Upper lobe of right lung (tissue), 1 donor: ENCODE results near the gene SBF1. TPM values are rescaled to one million over a fixed set of nuclear protein-coding genes. Genes with fewer than 3 reads are reported as not detected.

ENCODE experiments used
- ATAC-seq: fragments of 200-7000 bp; cut with Tn5 transposase; one replicate; pipeline ENCODE4 v1.9.1; 2020; ENCODE audit warnings: mild to moderate bottlenecking, moderate library complexity
- DNase-seq: peaks from one replicate; pipeline ENCODE4 v3.0.0-alpha.2; 2020
- H3K27ac ChIP-seq: fragments of 200-600 bp; one replicate; pipeline ENCODE4 v1.8.0; 2022
- H3K27me3 ChIP-seq: fragments of 200-600 bp; one replicate; pipeline ENCODE4 v1.8.0; 2022; ENCODE audit warnings: mild to moderate bottlenecking
- H3K36me3 ChIP-seq: fragments of 200-600 bp; one replicate; pipeline ENCODE4 v1.8.0; 2022
- H3K4me1 ChIP-seq: fragments of 200-600 bp; one replicate; pipeline ENCODE4 v1.8.0; 2022
- H3K4me3 ChIP-seq: fragments of 200-600 bp; one replicate; pipeline ENCODE4 v1.8.0; 2022; ENCODE audit warnings: mild to moderate bottlenecking
- H3K9me3 ChIP-seq: fragments of 200-600 bp; one replicate; pipeline ENCODE4 v1.8.0; 2022
- intact Hi-C: fragments of 100-400 bp; cut with DNase I; formaldehyde crosslinking; loops from one replicate; pipeline ENCODE4 v1.11.0; 2022
- total RNA-seq: library from RNA; stranded (reverse); fragmentation: NEBNext Ultra II Directional; extraction: Animal tissue kit (Norgen Biotek cat#: 25700); gene quantifications from one replicate; pipeline ENCODE4 v1.2.1, GENCODE V29; 2021
- TF ChIP-seq, protein P1 (sequence below): fragments of 200-600 bp; IDR thresholded peaks from one replicate; pipeline ENCODE4 v1.8.0; 2022; ENCODE audit warnings: antibody characterized with exemption
- donor health status: DM: no; HTN: yes; CAD: no; lungs with severe emphysema.

SBF1 gene
- total RNA-seq, 1 donor from 2014 or later: 69.4 TPM

DNA sequence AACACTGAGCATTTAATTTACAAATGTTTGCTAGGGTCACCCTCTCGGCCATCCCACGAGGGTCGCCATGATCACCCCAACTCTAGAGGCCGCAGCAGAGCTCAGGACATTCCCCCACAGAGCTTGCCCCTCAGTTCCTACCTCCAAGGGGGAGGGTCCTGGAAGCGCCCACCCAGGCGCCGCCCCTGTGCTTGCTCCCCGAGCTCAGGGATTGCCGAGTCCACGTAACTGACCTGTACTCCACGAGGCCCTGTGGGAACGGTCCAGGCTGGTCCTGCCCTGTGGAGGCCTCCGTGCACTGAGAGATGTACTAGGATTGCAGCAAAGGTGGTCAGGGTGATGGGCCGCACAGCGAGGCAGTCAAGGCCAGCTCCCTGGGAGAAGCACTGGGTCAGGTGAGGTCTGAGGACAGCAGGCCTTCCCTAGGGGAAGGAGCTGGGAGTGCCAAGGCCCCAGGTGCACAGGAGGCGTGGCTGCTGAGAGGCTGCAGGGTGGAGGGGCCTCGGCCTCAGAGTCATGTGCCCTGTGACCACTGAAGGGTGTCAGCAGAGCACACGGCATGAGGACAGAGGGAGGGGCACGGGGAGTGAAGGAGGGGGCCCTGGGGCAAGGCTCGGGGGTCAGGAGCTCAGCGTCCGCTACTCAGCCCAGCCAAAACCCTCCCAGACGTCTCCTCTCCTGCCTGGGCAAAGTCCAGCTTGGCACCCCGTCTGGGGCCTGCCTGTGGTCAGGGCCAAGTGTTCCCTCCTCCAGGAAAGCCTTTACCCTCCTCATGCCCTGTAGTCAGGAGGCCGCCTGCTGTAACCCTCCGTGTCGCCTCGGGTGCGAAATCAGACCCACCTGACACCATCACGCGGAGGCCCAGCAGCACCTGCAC, 9.4 kb upstream of the SBF1 start:
- H3K36me3 ChIP-seq: no peaks in the 10 kb centered on the region
- intact Hi-C loops: no loop called here
- TF ChIP-seq, protein P1, sequence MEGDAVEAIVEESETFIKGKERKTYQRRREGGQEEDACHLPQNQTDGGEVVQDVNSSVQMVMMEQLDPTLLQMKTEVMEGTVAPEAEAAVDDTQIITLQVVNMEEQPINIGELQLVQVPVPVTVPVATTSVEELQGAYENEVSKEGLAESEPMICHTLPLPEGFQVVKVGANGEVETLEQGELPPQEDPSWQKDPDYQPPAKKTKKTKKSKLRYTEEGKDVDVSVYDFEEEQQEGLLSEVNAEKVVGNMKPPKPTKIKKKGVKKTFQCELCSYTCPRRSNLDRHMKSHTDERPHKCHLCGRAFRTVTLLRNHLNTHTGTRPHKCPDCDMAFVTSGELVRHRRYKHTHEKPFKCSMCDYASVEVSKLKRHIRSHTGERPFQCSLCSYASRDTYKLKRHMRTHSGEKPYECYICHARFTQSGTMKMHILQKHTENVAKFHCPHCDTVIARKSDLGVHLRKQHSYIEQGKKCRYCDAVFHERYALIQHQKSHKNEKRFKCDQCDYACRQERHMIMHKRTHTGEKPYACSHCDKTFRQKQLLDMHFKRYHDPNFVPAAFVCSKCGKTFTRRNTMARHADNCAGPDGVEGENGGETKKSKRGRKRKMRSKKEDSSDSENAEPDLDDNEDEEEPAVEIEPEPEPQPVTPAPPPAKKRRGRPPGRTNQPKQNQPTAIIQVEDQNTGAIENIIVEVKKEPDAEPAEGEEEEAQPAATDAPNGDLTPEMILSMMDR: no peak
- no peaks in the 10 kb centered on the region for H3K9me3 ChIP-seq
- peaks cover 6% of the 10 kb centered on the region for H3K4me1 ChIP-seq
- no peak overlapping the region for H3K27ac ChIP-seq
- H3K4me3 ChIP-seq: no peak overlapping the region
- peaks cover 31% of the 10 kb centered on the region for H3K27me3 ChIP-seq
- DNase-seq: peak; percentile 64
- peak; percentile 4 for ATAC-seq

DNA sequence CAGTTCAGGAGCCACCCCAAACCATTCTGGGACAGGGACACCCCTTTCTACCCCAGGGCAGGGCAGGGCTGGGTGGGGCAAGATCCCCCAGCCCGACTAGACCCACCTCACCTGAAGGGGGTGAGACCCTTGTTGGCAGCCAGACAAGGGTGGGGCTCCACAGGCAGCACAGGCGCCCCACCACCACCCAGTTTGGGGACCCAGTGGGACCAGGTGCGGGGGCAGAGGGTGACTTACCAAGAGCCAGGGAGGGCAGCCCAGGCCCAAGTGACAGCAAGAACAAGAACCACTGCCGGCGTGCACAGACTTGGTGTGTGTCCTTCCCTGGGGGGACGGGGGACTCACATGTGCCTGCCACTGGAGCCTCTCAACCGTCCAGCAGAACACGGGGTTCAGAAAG, 8.7 kb upstream of the SBF1 start:
- ATAC-seq (no peak), DNase-seq (peak; percentile 60)
- TF ChIP-seq, protein P1: no peak
- Histone ChIP-seq H3K27ac (no peak overlapping the region), H3K4me1 (peaks cover 6% of the 10 kb centered on the region), H3K4me3 (no peak overlapping the region), H3K36me3 (no peaks in the 10 kb centered on the region), H3K27me3 (peaks cover 31% of the 10 kb centered on the region), H3K9me3 (no peaks in the 10 kb centered on the region)
- intact Hi-C loops: no loop called here

DNA sequence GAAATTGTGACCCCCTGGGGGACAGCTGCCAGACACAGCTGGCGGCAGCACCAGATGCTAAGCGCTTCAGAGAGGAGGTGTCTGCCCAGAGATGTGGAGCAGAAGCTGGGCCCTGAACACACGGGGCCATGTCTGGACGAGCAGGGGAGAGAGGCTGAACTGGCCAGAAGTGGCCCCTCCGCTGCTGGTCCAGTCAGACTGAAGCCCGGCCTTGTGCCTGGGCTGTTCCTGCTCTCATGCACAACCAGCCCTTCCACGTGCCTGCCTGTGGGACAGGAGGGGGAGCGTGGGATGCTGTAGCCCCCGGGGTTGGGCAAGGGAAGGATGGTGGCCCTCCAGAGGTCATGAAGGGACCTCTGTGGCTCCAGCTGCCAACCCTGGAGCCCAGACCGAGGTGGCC, 8.3 kb upstream of the SBF1 start:
- ATAC-seq (no peak), DNase-seq (peak; percentile 61)
- H3K36me3 ChIP-seq: no peaks in the 10 kb centered on the region
- no peak overlapping the region for H3K4me3 ChIP-seq
- H3K27ac ChIP-seq: no peak overlapping the region
- no peaks in the 10 kb centered on the region for H3K9me3 ChIP-seq
- peaks cover 31% of the 10 kb centered on the region for H3K27me3 ChIP-seq
- intact Hi-C loops: no loop called here
- TF ChIP-seq, protein P1: no peak
- H3K4me1 ChIP-seq: peaks cover 6% of the 10 kb centered on the region

DNA sequence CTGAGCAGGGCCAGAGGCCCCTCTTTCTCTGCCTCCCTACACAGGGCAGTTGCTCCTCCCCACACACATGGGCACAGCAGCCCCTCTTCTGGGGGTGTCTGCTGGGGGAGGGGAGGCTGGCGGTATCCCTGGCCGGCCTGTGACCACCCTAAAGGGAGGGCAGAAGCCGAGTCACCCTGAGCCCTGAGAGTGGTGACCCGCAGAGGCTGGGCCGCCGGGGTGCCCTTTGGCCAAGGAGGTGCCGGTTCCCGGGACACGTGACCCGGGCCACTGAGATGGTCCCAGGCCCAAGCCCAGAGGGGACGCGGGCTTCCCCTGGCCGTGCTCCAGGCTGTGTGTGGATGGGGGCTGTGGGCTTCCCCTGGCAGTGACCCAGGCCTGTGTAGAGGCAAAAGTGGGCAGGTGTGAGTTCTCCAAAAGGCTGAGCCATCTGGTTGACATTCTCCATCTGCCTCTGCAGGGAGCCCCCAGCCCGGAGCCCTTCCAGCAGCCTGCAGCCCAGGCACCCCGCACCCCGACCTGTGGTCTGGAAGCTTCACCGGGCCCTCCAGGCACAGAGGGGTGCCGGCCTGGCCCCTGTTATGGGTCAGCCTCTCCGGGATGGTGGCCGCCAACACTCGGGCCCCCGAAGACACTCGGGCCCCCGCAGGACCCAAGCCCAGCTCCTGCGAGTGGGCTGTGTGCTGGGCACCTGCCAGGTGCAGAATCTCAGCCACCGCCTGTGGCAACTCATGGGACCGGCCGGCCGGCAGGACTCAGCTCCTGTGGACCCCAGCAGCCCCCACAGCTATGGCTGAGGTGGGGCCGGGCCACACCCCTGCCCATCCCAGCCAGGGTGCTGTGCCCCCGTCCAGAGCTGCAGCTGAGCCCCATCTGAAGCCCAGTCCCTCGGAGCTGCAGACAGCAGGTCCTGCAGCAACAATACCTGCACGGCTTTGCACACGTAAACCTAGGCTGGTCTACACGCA, 7.6 kb upstream of the SBF1 start:
- H3K36me3 ChIP-seq: no peaks in the 10 kb centered on the region
- ATAC-seq (no peak), DNase-seq (peak; percentile 64)
- intact Hi-C loops: no loop called here
- H3K4me3 ChIP-seq: peak overlapping the region; percentile 54
- H3K9me3 ChIP-seq: no peaks in the 10 kb centered on the region
- TF ChIP-seq, protein P1: no peak
- peaks cover 6% of the 10 kb centered on the region for H3K4me1 ChIP-seq
- no peak overlapping the region for H3K27ac ChIP-seq
- H3K27me3 ChIP-seq: peaks cover 31% of the 10 kb centered on the region

DNA sequence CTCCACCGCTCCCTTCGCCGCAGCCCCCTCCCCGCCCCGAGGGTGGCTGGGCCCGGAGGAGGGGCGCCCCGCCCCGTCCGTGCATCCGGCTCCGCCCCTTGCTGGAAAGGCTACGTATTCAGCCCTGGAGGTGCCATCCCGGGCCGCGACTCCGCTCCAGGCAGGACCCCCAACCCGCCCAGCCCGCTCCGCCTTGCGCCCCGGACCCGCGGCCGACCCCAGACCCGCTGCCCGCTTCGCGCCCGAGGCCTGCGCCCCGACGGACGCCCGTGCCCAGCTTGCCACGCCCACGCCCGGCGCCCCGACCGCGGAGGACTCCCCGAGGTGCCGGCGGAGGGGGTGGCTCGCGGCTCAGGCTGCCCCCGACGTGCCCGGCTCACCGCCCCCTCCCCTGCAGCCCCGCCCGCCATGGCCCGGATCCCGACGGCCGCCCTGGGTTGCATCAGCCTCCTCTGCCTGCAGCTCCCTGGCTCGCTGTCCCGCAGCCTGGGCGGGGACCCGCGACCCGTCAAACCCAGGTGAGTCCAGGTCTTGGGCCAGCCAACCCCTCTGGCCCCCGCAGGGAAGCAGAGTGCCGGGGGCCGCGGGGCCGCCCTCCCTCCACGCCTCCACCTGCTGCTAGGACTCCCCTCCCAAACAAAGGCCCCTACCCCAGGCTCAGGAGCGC, 6.7 kb upstream of the SBF1 start, which contains the start of gene ADM2:
Gene ADM2, plus strand, starts transcription at position 104 of the 667 bp plus-strand sequence. Its CDS starts 305 bp downstream, at position 409.
- Histone ChIP-seq H3K36me3 (no peaks in the 10 kb centered on the region), H3K4me3 (peak within 1 kb of the TSS; percentile 54), H3K27ac (no peak within 1 kb of the TSS), H3K9me3 (no peaks in the 10 kb centered on the region), H3K27me3 (peaks cover 31% of the 10 kb centered on the region), H3K4me1 (peaks cover 6% of the 10 kb centered on the region)
- ATAC-seq (peak; percentile 66), DNase-seq (peak; percentile 77)
- TF ChIP-seq, protein P1: no peak
- intact Hi-C loops: no loop called here
